Glomerular endothelial cell (primary cell): ENCODE results near the gene MMP17. TPM values are rescaled to one million over a fixed set of nuclear protein-coding genes. Genes with fewer than 3 reads are reported as not detected.

Experiments used
- DNase-seq: peaks from one replicate; pipeline ENCODE4 v3.0.0-alpha.2; 2011; ENCODE audit warnings: low read depth, low spot score; ENCODE audit errors: extremely low read depth
- total RNA-seq: library from RNA; depleted of rRNA; stranded (reverse); fragments of >200 nt; gene quantifications from 2 replicates; pipeline ENCODE4 v1.2.3, GENCODE V29; 2015

The MMP17 gene
- total RNA-seq, 1 donor from 2014 or later, result 24.3 TPM

GRCh38 chr12:131847456-131847855 lies 19.3 kb downstream of the MMP17 start:
- DNase-seq, result no peak

GRCh38 chr12:131848753-131849152 lies 20.6 kb downstream of the MMP17 start:
- no peak for DNase-seq

- DNase-seq, result no peak
Observed at GRCh38 chr12:131849700-131850553, 21.7 kb downstream of the MMP17 start.

- no peak for DNase-seq
Observed at GRCh38 chr12:131850856-131851559, 22.8 kb downstream of the MMP17 start.

GRCh38 chr12:131851741-131852550 lies 23.8 kb downstream of the MMP17 start:
- no peak for DNase-seq

GRCh38 chr12:131852551-131853299 lies 24.5 kb downstream of the MMP17 start:
- no peak for DNase-seq

GRCh38 chr12:131853832-131854797 lies 25.9 kb downstream of the MMP17 start:
- no peak for DNase-seq

- DNase-seq, result no peak
Observed at GRCh38 chr12:131854861-131855476, 26.8 kb downstream of the MMP17 start.

GRCh38 chr12:131855521-131856142 lies 27.4 kb downstream of the MMP17 start:
- DNase-seq, result no peak

GRCh38 chr12:131856366-131857097 lies 28.3 kb downstream of the MMP17 start:
- DNase-seq, result no peak

GRCh38 chr12:131857908-131858850 lies 30.0 kb downstream of the MMP17 start:
- no peak for DNase-seq

- DNase-seq, result no peak
Observed at GRCh38 chr12:131860472-131861260, 32.5 kb downstream of the MMP17 start.

GRCh38 chr12:131861261-131862083 lies 33.3 kb downstream of the MMP17 start:
- DNase-seq, result no peak

- no peak for DNase-seq
Observed at GRCh38 chr12:131862084-131862441, 33.9 kb downstream of the MMP17 start.

- DNase-seq, result no peak
Observed at GRCh38 chr12:131862600-131862993, 34.4 kb downstream of the MMP17 start.
